MCF 10A (cell line): ENCODE data around the gene BAHCC1. TPM values are rescaled to one million over a fixed set of nuclear protein-coding genes. Genes with fewer than 3 reads are reported as not detected.

Experiments
- BruUV-seq: library from RNA; stranded (reverse); fragments of 400-500 nt; replicated peaks from 2 replicates; lab custom pipeline; 2021; lab: Mats Ljungman, UMichigan
- CTCF ChIA-PET: fragments of 300-600 bp; sonication (Branson Sonifier 250); formaldehyde crosslinking; extraction: SDS; loops from one replicate; lab custom pipeline; 2021; ENCODE audit warnings: antibody characterized with exemption, inconsistent platforms; lab: Yijun Ruan, JAX
- POLR2A ChIA-PET: fragments of 300-600, 350-650 bp; sonication (Branson Sonifier 250); formaldehyde crosslinking; extraction: SDS; loops from one replicate; lab custom pipeline; 2020; ENCODE audit warnings: antibody characterized with exemption, inconsistent platforms; lab: Yijun Ruan, JAX
- DNase-seq: peaks from one replicate; pipeline ENCODE4 v3.0.0-alpha.2; 2018; ENCODE audit not compliant: unreplicated experiment
- H3K27ac Mint-ChIP-seq: one replicate; pipeline ENCODE4 v1.8.0; 2022; ENCODE audit warnings: mild to moderate bottlenecking, low read depth, mixed read lengths; ENCODE audit not compliant: unreplicated experiment
- H3K27me3 Mint-ChIP-seq: one replicate; pipeline ENCODE4 v1.8.0; 2022; ENCODE audit warnings: mixed read lengths; ENCODE audit not compliant: insufficient read depth, unreplicated experiment
- H3K36me3 Mint-ChIP-seq: one replicate; pipeline ENCODE4 v1.8.0; 2022; ENCODE audit warnings: mild to moderate bottlenecking, moderate library complexity, mixed read lengths; ENCODE audit not compliant: insufficient read depth, unreplicated experiment
- H3K4me1 Mint-ChIP-seq: one replicate; pipeline ENCODE4 v1.8.0; 2022; ENCODE audit warnings: mixed read lengths; ENCODE audit not compliant: insufficient read depth, unreplicated experiment
- H3K4me3 Mint-ChIP-seq: one replicate; pipeline ENCODE4 v1.8.0; 2022; ENCODE audit warnings: mild to moderate bottlenecking, moderate library complexity, mixed read lengths; ENCODE audit not compliant: unreplicated experiment
- H3K9me3 Mint-ChIP-seq: one replicate; pipeline ENCODE4 v1.8.0; 2022; ENCODE audit warnings: mixed read lengths; ENCODE audit not compliant: unreplicated experiment
- CTCF ChIP-seq: fragments of 200-600 bp; IDR thresholded peaks from one replicate; pipeline ENCODE4 v1.8.0; 2022; ENCODE audit warnings: antibody characterized with exemption, mild to moderate bottlenecking; ENCODE audit not compliant: unreplicated experiment
- intact Hi-C: fragments of 100-400 bp; cut with micrococcal nuclease; formaldehyde crosslinking; loops from 2 replicates; pipeline ENCODE4 v1.14.1; 2022
- total RNA-seq: library from RNA; stranded (reverse); gene quantifications from 2 replicates; pipeline ENCODE4 v1.2.3, GENCODE V29; 2022

BAHCC1 gene
- total RNA-seq, 1 experiment from 2014 or later: 7.4 TPM

- ChIA-PET CTCF (interaction anchor here (1.0 kb wide), 1 partner anchor 1100 kb away, joined by 3 read pairs; no protein-coding TSS in a partner anchor), POLR2A (no interaction called here)
- no peaks in the 10 kb centered on the region for H3K9me3 Mint-ChIP-seq
- H3K27me3 Mint-ChIP-seq: no peaks in the 10 kb centered on the region
- no peak overlapping the region for H3K4me3 Mint-ChIP-seq
- BruUV-seq: no TSS peak
- peaks cover 21% of the 10 kb centered on the region for H3K4me1 Mint-ChIP-seq
- DNase-seq: peak; percentile 58
- no peak overlapping the region for H3K27ac Mint-ChIP-seq
- no peaks in the 10 kb centered on the region for H3K36me3 Mint-ChIP-seq
- TF ChIP-seq CTCF: no peak
- intact Hi-C loops: no loop called here
Measured at GRCh38 chr17:81417049-81417878, 22.0 kb downstream of the BAHCC1 start.

GRCh38 chr17:81417879-81418709 lies 22.8 kb downstream of the BAHCC1 start:
- Mint-ChIP-seq H3K4me1 (peaks cover 14% of the 10 kb centered on the region), H3K4me3 (no peak overlapping the region), H3K27ac (no peak overlapping the region), H3K27me3 (no peaks in the 10 kb centered on the region), H3K36me3 (no peaks in the 10 kb centered on the region), H3K9me3 (no peaks in the 10 kb centered on the region)
- no peak for DNase-seq
- CTCF ChIA-PET: no interaction called here
- intact Hi-C loops: no loop called here
- no TSS peak for BruUV-seq
- POLR2A ChIA-PET: interaction anchor here (0.6 to 2.5 kb wide), 3 partner anchors 20 to 125 kb away, joined by 3 to 12 read pairs (median 3); no protein-coding TSS in a partner anchor
- TF ChIP-seq CTCF: no peak

- POLR2A ChIA-PET: interaction anchor here (0.6 to 2.5 kb wide), 8 partner anchors 11 to 98 kb away, joined by 3 to 12 read pairs (median 3); partner anchors contain the start of gene BAHCC1
- H3K4me1 Mint-ChIP-seq: peaks cover 14% of the 10 kb centered on the region
- peak; percentile 62 for DNase-seq
- no peaks in the 10 kb centered on the region for H3K36me3 Mint-ChIP-seq
- intact Hi-C loops: no loop called here
- no peak for TF ChIP-seq CTCF
- no peaks in the 10 kb centered on the region for H3K27me3 Mint-ChIP-seq
- CTCF ChIA-PET: no interaction called here
- H3K9me3 Mint-ChIP-seq: no peaks in the 10 kb centered on the region
- H3K4me3 Mint-ChIP-seq: peak overlapping the region; percentile 59
- no TSS peak for BruUV-seq
- H3K27ac Mint-ChIP-seq: no peak overlapping the region
Measured at GRCh38 chr17:81418710-81419318, 23.6 kb downstream of the BAHCC1 start.
